ENCODE measurements around the gene DMAC2.

- peak; percentile 96 to 97 (median 96) for TF ChIP-seq CTCF (IDR thresholded peaks at IDR 0.05)
- no peak for TF ChIP-seq POLR2A (IDR thresholded peaks at IDR 0.05)
These were observed 9.6 kb upstream of the DMAC2 start for GRCh38 chr19:41449079-41449864.

Data from breast epithelium (tissue), 3 donors.